HEK293T (cell line): Measurements from ENCODE around the gene LTB4R.

ENCODE experiments used
- CTCF ChIA-PET: fragments of 350-600 bp; formaldehyde crosslinking; extraction: SDS; loops from one replicate; lab custom pipeline; 2021; ENCODE audit warnings: antibody characterized with exemption, inconsistent platforms; lab: Yijun Ruan, JAX
- POLR2A ChIA-PET: fragments of 350-600 bp; formaldehyde crosslinking; extraction: SDS; loops from one replicate; lab custom pipeline; 2020; ENCODE audit warnings: antibody characterized with exemption, inconsistent platforms; lab: Yijun Ruan, JAX
- DNase-seq: peaks from one replicate; pipeline ENCODE4 v3.0.0; 2012; ENCODE audit warnings: mixed read lengths; ENCODE audit errors: extremely low spot score
- ARNT ChIP-seq: fragments of 450-650 bp; IDR thresholded peaks from 2 replicates; pipeline ENCODE4 v1.6.1; 2017; ENCODE audit warnings: mild to moderate bottlenecking
- BHLHE40 ChIP-seq: fragments of 450-650 bp; IDR thresholded peaks from 2 replicates; pipeline ENCODE4 v1.6.1; 2016; ENCODE audit warnings: mild to moderate bottlenecking, moderate library complexity, borderline replicate concordance
- CTBP1 ChIP-seq: fragments of 450-650 bp; IDR thresholded peaks from 2 replicates; pipeline ENCODE4 v1.6.1; 2016; ENCODE audit warnings: borderline replicate concordance
- ELF4 ChIP-seq: fragments of 450-650 bp; IDR thresholded peaks from 2 replicates; pipeline ENCODE4 v1.6.1; 2017; ENCODE audit warnings: antibody characterized with exemption
- FOXA1 ChIP-seq: fragments of 450-650 bp; IDR thresholded peaks from 2 replicates; pipeline ENCODE4 v1.6.1; 2016; ENCODE audit warnings: mild to moderate bottlenecking
- FOXK2 ChIP-seq: fragments of 450-650 bp; IDR thresholded peaks from 2 replicates; pipeline ENCODE4 v1.6.1; 2016; ENCODE audit warnings: mild to moderate bottlenecking
- FOXM1 ChIP-seq: fragments of 450-650 bp; IDR thresholded peaks from 2 replicates; pipeline ENCODE4 v1.6.1; 2017; ENCODE audit warnings: mild to moderate bottlenecking, borderline replicate concordance
- HDGF ChIP-seq: fragments of 450-650 bp; IDR thresholded peaks from 2 replicates; pipeline ENCODE4 v1.6.1; 2017; ENCODE audit warnings: antibody characterized with exemption, borderline replicate concordance
- L3MBTL2 ChIP-seq: fragments of 450-650 bp; conservative IDR thresholded peaks from 2 replicates; pipeline ENCODE4 v1.6.1; 2016; ENCODE audit warnings: mild to moderate bottlenecking
- LEF1 ChIP-seq: fragments of 450-650 bp; IDR thresholded peaks from 2 replicates; pipeline ENCODE4 v1.6.1; 2017; ENCODE audit warnings: mild to moderate bottlenecking, borderline replicate concordance
- NFRKB ChIP-seq: fragments of 450-650 bp; IDR thresholded peaks from 2 replicates; pipeline ENCODE4 v1.6.1; 2016; ENCODE audit warnings: mild to moderate bottlenecking, moderate library complexity
- SP1 ChIP-seq: fragments of 450-650 bp; IDR thresholded peaks from 2 replicates; pipeline ENCODE4 v1.6.1; 2017
- SUZ12 ChIP-seq: fragments of 450-650 bp; IDR thresholded peaks from 2 replicates; pipeline ENCODE4 v1.6.1; 2016; ENCODE audit warnings: mild to moderate bottlenecking
- TARDBP ChIP-seq: fragments of 450-650 bp; IDR thresholded peaks from 2 replicates; pipeline ENCODE4 v1.6.1; 2016
- ZNF384 ChIP-seq: fragments of 450-650 bp; IDR thresholded peaks from 2 replicates; pipeline ENCODE4 v1.6.1; 2016
- TF ChIP-seq, protein P1 (sequence below): fragments of 450-650 bp; IDR thresholded peaks from 2 replicates; pipeline ENCODE4 v1.6.1; 2016

Gene LTB4R

DNA sequence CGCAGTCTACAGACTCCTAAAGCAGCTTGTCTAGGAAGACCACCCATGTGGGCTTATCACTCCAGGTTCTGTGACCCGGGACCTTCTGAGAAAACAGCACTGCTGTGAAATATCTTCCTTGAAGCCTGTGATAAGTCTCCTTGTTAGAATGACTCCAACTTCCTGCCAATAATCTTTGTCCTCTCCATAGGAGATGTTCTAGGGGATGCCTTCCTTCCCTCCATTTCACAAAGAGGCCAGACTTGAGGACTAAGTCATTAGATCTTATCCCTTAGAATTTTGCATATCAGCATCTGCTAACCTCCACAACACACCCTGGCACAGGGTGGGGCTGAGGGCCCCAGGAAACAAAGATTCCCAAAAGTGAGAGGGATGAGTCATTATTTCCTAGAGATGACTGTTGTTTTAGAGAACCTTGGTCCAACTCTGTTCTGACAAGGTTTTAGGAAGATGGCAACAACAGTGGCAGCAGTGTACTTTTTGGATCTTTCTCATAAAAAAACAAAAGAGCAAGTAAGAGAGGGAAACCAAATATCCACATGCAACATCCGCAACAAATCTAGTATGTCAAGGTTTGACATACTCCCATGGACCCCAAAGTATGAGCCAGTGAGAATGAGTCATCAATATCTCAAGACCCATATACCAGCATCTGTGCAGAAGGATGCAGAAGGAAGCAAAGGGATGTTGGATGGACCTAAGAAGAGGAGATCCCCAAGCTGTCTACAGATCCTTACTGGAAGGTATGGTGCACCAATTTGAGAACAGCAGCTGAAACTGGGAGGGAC is 6.0 kb downstream of the LTB4R start:
- DNase-seq = no peak
- TF ChIP-seq ELF4 = no peak
- TF ChIP-seq TARDBP = no peak
- TF ChIP-seq LEF1 = no peak
- no peak for TF ChIP-seq ZNF384
- TF ChIP-seq FOXA1 = no peak
- TF ChIP-seq L3MBTL2 = no peak
- TF ChIP-seq SP1 = no peak
- no peak for TF ChIP-seq CTBP1
- TF ChIP-seq BHLHE40 = no peak
- TF ChIP-seq, protein P1, sequence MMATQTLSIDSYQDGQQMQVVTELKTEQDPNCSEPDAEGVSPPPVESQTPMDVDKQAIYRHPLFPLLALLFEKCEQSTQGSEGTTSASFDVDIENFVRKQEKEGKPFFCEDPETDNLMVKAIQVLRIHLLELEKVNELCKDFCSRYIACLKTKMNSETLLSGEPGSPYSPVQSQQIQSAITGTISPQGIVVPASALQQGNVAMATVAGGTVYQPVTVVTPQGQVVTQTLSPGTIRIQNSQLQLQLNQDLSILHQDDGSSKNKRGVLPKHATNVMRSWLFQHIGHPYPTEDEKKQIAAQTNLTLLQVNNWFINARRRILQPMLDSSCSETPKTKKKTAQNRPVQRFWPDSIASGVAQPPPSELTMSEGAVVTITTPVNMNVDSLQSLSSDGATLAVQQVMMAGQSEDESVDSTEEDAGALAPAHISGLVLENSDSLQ = no peak
- no peak for TF ChIP-seq SUZ12
- TF ChIP-seq NFRKB = no peak
- no peak for TF ChIP-seq ARNT
- POLR2A ChIA-PET = no interaction called here
- CTCF ChIA-PET = interaction anchor here (0.7 to 2.9 kb wide), 2 partner anchors 10 to 114 kb away, joined by 3 to 14 read pairs; partner anchors contain the start of gene CIDEB

DNA sequence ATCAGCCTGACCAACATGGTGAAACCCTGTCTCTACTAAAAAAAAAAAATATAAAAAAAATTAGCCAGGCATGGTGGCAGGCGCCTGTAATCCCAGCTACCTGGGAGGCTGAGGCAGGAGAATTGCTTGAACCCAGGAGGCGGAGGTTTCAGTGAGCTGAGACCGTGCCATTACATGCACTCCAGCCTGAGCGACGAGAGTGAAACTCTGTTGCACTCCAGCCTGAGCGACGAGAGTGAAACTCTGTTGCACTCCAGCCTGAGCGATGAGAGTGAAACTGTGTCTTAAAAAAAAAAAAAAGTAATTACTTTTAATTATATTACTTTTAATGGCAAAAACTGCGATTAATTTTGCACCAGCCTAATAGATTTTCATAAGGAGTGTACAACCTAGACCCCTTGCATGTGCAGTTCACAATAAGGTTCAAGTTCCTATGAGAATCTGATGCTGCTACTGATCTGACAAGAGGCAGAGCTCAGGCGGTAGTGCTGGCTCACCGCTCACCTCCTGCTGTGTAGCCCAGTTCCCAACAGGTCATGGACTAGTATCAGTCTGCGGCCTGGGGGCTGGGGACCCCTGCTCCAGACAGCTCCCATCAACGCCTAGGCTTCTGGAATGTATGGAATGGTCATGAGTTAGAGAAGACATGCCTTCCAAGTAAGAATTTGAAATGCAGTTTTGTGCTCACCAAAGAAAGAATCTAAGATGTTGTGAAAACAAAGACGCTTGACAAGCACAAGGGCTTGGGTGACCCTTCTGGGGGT is 10.1 kb downstream of the LTB4R start:
- POLR2A ChIA-PET = interaction anchor here (0.9 to 1.1 kb wide), 2 partner anchors 50 to 120 kb away, joined by 3 to 4 read pairs; partner anchors contain the start of gene RABGGTA
- CTCF ChIA-PET = interaction anchor here (1.6 to 1.9 kb wide), 2 partner anchors 13 to 110 kb away, joined by 10 to 11 read pairs; partner anchors contain the start of gene CIDEB
- TF ChIP-seq SUZ12 (no peak), L3MBTL2 (no peak), TARDBP (no peak), CTBP1 (no peak), BHLHE40 (no peak), LEF1 (no peak), ELF4 (no peak), NFRKB (no peak), FOXM1 (no peak), SP1 (no peak), ZNF384 (no peak), FOXA1 (no peak), HDGF (no peak), ARNT (no peak), FOXK2 (no peak)
- TF ChIP-seq, protein P1 = no peak
- no peak for DNase-seq

DNA sequence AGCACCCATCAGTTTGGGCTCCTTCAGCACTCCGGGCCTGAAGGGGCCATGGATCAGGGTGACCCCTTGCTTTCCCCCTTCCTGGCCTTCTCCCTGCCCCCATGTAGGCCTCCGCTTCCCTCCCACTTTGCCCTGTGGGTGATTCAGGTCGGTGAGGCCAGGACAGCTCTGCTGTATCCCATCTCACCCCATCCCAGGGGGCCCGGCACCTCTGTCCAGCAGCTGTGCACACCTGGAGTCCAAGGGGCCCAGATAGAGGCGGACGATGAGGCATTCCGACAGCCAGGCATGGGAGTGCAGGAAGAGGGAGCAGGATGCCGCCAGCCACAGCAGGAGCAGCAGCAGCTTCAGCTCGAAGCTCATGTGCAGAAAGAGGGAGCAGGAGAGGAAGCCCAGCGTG is 11.4 kb downstream of the LTB4R start:
- no peak for TF ChIP-seq HDGF
- TF ChIP-seq TARDBP = no peak
- no peak for TF ChIP-seq ARNT
- no peak for TF ChIP-seq ZNF384
- TF ChIP-seq, protein P1 = no peak
- TF ChIP-seq BHLHE40 = no peak
- TF ChIP-seq LEF1 = no peak
- TF ChIP-seq SP1 = no peak
- TF ChIP-seq FOXA1 = no peak
- TF ChIP-seq FOXM1 = no peak
- no peak for TF ChIP-seq FOXK2
- no peak for TF ChIP-seq ELF4
- no peak for TF ChIP-seq SUZ12
- TF ChIP-seq CTBP1 = no peak
- no peak for TF ChIP-seq NFRKB
- no peak for TF ChIP-seq L3MBTL2
- DNase-seq = no peak
- CTCF ChIA-PET = interaction anchor here (0.8 to 1.9 kb wide), 4 partner anchors 11 to 109 kb away, joined by 4 to 11 read pairs (median 7); partner anchors contain the start of gene CIDEB
- POLR2A ChIA-PET = interaction anchor here (0.9 to 1.4 kb wide), 3 partner anchors 51 to 119 kb away, joined by 3 to 5 read pairs (median 4); partner anchors contain the start of genes KHNYN and RABGGTA

DNA sequence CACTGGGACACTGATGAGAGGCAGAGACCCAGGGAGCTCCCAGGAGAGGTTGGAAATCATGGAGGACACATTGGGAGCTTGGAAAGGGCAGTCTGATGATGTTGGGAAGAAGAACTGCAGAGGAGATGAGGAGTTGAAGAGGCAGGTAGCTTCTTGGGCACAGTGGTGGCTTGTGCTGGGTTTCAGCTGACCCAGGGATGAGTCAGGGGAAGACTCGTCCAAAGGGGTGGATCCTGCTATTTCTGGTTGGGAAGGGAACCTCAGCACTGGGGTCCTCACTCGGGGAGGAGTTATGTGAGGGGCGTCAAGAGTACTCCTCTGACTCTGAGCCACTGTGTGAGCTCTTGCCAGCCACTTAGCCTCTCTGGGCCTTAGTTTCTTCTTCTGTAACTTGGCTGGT is 12.0 kb downstream of the LTB4R start:
- CTCF ChIA-PET = interaction anchor here (1.0 to 1.3 kb wide), 2 partner anchors 16 to 80 kb away, joined by 4 to 5 read pairs; partner anchors contain the start of gene CIDEB
- no peak for DNase-seq
- POLR2A ChIA-PET = interaction anchor here (1.0 to 1.4 kb wide), 2 partner anchors 107 to 119 kb away, joined by 3 to 5 read pairs; partner anchors contain the start of gene KHNYN
- TF ChIP-seq HDGF (no peak), FOXK2 (no peak), L3MBTL2 (no peak), FOXM1 (no peak), SP1 (no peak), NFRKB (no peak), SUZ12 (no peak), BHLHE40 (no peak)

DNA sequence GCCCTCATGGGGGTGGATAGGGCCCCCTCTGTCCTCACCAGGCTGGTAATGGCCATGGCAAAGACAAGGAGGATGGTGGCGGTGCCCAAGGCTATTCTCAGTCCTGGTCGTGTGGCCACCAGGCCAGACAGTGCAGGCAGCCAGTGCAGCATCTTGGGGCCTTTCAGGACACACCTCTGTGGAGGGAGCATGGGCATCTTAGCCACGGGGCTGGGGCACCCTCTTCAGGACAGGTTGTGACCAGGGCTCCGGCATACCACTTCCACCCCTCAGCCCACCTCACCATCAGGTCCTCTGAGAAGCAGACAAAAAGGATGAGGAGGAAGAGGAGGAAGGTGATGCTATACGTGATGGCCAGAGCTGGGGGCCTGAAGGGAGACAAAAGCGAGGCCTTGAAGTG is 12.7 kb downstream of the LTB4R start:
- CTCF ChIA-PET = interaction anchor here (1.1 to 1.3 kb wide), 2 partner anchors 16 to 108 kb away, joined by 5 to 6 read pairs; partner anchors contain the start of gene CIDEB
- POLR2A ChIA-PET = interaction anchor here (1.0 to 1.5 kb wide), 3 partner anchors 53 to 118 kb away, joined by 3 to 7 read pairs (median 3); partner anchors contain the start of gene RABGGTA
- no peak for TF ChIP-seq ZNF384
- TF ChIP-seq ELF4 = no peak
- no peak for TF ChIP-seq CTBP1
- TF ChIP-seq ARNT = no peak
- DNase-seq = no peak
